ENCODE results near the gene LRRC23.
"Not testable (repeated sequence)": the region's sequence is repeated elsewhere in the genome, so short reads cannot be mapped to it uniquely, and the experiment has no call there.

LRRC23 gene

DNA sequence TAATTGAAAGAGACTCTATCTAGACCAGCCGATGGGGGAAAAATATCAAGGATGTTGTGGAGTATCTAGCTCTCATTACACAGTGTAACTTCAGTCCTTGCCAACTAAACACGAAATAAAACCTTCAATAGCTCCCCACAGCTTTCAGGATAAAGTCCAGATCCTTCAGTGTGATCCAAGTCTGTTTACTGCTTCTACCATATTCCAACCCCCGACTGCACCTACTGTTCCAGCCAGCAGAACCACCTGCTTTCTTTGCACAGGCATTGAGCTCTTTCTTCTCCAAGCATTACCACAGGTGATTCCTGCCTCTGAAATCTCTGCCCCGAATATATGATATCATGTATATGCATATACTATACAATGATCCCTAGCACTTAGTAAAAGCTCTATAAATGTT is 2.2 kb upstream of the LRRC23 start:
- DNase-seq (ENCODE audit: low read depth), result no peak

DNA sequence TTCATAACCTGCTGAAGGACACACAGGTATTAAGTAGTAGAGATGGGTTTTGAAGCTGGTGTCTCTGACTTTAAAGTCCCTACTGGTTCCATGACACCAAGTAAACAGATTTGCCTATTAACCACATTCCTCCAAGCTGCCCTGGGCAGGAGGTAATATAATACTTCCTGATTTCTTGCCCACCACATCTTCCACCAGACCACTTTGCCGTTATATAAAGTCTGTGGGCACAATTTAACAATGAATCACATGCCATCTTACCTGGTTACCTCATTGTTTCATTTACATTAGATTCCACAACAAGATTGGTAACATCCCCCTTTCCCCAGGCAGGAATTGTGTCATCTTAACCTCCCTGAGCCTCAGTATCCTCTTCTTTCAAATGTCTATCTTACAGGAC is 900 bp upstream of the LRRC23 start:
- no peak for DNase-seq (ENCODE audit: low read depth)

DNA sequence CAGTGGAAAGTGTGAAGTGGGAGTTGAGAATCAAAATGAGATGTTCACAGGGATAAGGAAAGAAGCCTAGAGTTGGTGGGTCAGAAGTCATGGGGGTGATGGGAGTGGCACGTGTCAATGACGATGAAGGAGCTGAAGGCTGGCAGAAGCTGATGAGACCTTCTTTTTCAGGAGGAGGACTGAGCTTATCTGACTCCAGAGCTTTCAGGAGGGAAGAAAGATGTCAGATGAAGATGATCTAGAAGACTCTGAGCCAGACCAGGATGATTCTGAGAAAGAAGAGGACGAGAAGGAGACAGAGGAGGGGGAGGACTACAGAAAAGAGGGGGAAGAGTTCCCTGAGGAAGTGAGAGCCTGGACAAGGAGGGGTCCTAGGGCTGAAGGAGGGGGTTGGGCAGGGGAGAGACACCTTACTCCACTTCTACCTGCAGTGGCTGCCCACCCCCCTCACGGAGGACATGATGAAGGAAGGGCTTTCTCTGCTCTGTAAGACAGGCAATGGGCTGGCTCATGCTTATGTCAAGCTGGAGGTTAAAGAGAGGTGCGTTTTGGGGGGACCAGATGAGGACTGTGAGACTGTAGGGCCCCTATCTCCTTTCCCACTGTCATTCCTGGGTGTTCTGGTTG is 905 bp downstream of the LRRC23 start:
- no peak for DNase-seq (ENCODE audit: low read depth)

DNA sequence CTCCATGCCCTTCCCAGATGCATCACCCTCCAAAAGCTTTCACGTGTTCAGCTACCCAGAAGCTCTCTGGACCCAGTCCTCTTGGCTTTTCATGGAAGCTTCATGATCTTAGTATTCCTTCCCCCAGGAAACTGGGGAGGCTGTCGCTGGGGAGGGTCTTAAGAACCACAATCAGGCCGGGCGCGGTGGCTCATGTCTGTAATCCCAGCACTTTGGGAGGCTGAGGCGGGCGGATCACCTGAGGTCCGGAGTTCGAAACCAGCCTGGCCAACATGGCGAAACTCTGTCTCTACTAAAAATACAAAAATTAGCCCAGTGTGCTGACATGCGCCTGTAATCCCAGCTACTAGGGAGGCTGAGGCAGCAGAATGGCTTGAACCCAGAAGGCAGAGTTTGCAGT is 3.5 kb downstream of the LRRC23 start:
- not testable (repeated sequence) for DNase-seq (ENCODE audit: low read depth)

DNA sequence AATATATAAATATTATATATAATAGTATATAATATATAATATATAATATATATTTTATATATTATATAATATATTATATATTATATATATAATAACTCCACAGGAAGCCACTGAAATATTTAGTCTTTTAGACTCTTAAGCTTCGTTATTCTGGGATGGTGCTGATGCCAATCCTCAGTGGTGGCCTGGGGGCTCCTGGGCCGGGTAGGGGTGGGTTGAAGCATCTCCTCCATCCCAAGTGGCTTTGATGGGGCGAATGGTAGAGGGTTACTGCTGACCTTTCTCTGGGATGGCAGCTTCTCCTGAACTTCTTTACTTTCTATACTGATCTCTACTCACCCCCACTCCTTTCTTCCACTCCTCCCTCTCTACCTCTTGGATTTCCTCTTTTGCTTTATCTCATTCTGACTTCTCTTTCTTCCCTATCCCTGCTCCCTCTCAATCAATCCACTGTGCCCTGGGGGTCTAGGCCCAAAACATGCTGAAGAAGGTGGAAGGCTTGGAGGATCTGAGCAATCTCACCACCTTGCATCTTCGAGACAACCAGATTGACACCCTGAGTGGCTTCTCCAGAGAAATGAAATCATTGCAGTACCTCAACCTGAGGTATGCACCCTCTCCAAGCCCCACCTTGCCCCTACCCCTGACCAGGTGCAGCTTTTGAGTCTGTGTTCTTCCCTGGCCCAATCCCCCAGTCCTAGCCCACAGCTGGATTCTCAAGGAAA is 5.0 kb downstream of the LRRC23 start:
- DNase-seq (ENCODE audit: low read depth), result no peak

DNA sequence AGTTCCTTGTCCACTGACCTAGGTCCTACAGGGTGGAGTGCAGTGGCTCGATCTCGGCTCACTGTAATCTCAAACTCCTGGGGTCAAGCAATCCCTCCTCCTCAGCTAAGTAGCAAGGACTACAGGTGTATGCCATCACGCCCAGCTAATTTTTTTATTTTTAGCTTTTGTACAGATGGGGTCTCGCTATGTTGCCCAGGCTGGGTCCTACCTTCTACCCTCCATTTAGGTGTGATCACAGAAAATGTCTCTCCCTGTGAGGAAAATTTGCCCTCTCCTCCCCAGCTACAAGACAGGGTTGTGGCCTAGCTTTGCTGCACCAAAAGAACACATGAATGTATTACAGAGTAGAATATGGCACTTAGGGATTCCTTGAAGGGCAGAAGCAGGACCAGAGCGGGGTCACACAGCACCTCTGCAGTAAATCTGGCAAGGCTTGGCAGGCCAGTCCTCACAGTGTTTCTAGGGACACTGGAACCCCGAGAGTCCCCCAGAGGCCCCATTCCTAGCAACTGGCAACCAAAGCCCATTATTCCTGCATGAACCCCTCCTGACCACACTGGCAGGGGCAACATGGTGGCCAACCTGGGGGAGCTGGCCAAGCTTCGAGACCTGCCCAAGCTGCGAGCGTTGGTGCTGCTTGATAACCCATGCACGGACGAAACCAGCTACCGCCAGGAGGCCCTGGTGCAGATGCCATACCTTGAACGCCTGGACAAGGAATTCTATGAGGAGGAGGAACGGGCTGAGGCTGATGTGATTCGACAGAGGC is 7.7 kb downstream of the LRRC23 start:
- no peak for DNase-seq (ENCODE audit: low read depth)

DNA sequence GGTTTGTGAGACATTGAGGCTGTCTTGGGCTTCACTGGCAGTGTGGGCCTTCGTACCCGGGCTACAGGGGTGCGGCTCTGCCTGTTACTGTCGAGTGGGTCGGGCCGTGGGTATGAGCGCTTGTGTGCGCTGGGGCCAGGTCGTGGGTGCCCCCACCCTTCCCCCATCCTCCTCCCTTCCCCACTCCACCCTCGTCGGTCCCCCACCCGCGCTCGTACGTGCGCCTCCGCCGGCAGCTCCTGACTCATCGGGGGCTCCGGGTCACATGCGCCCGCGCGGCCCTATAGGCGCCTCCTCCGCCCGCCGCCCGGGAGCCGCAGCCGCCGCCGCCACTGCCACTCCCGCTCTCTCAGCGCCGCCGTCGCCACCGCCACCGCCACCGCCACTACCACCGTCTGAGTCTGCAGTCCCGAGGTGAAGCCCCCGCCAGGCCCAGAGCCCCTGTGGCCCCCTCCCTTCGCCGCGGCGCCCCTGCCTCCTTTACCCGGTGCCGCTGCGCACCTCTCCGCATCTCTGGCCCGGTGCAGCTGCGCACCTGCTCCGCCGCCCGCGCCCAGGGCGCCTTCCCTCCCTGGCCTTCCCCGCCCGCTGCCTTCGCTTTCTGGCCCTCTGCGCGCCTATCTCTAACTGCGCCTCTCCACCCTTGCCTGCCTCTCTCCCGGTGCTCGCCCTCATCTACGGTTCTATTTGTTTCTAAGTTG is 9.8 kb downstream of the LRRC23 start, which contains the start of gene ENO2:
TSS of gene ENO2 (plus strand) at position 335 of the 701 bp plus-strand sequence. CDS start 1,253 bp downstream, outside the sequence.
- DNase-seq (ENCODE audit: low read depth), result peak; percentile 76

DNA sequence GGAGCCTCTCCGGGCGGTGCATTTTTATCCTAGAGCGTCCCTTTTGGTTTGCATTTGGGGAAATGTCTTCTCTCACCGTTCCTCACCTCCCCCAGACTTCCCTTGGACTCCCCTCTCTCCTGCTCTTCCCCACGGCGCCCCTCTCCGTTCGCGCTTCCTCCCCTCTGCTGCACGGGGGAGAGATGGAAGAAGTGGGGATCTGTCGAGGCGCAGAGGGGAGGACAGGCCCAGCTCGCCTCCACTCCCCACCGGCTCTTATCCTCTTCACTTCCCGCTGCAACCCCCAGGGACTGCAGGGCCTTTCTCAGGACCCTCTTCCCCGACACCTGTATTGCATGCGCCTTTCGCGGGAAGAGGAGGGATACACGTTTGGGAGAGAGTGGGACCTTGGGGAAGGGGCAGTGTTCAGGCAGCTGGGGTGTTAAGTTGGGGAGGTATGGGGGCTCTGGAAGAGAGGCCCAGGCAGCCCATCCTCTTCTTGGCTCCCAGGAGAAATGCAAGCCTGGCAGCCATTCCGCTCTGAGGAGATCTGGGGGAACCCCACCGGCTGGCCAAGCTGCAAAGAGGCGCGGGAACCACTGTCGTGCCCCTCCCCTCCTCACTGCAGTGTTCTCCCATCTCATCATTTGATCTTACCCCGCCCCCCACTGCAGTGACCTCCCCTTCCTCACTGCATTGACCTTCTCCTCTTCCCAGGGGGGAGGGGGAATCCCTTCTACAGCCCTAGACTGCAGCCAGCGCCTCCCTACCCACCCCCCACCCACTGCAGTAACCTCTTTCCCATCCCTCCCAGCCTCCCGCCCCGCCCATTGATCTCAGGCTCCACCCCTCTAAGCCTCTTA is 10.5 kb downstream of the LRRC23 start:
- no peak for DNase-seq (ENCODE audit: low read depth)

DNA sequence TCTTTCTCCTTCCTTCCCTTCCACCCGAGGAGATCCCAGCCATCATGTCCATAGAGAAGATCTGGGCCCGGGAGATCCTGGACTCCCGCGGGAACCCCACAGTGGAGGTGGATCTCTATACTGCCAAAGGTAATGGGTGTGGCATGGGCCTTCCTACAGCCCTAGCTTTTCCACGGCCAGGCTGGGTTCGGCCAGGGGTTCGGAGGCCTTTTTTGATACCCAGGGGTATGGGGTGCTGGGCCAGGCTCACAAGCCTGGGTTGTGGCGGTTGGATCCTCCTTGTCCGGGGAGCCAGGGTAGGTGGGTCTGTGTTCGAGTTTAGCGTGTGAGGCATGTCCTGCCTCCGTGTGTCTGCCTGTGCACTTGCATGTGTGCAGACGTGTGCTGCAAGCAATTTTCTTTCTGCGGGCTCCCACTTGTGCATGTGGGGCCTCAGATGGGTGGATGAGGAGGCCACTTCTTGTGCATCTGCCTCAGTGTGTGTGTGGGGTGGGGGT is 11.2 kb downstream of the LRRC23 start:
- no peak for DNase-seq (ENCODE audit: low read depth)

DNA sequence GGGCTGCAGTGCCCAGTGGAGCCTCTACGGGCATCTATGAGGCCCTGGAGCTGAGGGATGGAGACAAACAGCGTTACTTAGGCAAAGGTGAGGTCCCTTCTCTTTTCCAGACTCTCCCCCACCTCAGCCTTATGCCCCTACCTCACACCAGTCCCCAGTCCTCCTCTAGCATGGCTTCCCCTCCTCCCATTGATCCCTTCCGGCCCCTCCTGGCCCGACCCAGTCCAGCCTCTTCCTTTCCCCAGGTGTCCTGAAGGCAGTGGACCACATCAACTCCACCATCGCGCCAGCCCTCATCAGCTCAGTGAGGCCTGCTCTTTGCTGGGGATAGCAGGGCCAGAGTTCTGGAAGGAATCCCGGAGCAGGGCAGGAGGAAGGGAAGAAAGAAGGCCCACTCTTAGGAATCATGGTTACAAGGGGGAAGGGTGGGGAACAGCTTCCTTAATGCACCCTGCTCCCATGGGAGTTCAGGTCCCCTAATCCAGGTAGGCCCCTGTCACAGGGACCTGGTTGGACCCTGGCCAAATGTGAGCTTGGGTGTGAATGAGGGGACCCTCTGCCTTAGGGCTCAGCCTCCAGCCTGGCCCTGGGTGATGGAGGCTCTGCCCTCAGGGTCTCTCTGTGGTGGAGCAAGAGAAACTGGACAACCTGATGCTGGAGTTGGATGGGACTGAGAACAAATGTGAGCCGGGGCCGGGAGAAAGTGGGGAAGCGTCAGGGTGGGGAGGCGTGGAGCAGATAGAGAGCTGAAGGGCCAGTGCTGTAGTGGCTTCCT is 12.0 kb downstream of the LRRC23 start:
- no peak for DNase-seq (ENCODE audit: low read depth)

DNA sequence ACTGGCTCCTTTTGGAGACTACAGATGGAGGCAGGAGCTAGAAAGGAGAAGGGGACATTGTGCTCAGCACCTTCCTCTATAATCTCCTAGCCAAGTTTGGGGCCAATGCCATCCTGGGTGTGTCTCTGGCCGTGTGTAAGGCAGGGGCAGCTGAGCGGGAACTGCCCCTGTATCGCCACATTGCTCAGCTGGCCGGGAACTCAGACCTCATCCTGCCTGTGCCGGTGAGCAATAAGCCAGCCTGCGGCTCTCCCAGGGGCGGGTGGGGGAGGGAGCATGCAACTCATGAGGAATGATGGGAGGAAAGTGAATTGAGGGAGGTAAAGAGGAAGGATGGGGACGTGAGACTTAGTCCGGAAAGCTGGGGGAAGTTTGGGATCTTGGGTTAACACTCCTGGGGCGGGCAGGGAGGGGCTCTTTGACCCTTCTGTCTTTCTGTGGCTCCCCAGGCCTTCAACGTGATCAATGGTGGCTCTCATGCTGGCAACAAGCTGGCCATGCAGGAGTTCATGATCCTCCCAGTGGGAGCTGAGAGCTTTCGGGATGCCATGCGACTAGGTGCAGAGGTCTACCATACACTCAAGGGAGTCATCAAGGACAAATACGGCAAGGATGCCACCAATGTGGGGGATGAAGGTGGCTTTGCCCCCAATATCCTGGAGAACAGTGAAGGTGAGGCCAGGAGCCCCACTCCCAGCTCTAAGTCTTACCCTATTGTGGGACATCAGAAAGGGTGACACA is 13.0 kb downstream of the LRRC23 start:
- no peak for DNase-seq (ENCODE audit: low read depth)

DNA sequence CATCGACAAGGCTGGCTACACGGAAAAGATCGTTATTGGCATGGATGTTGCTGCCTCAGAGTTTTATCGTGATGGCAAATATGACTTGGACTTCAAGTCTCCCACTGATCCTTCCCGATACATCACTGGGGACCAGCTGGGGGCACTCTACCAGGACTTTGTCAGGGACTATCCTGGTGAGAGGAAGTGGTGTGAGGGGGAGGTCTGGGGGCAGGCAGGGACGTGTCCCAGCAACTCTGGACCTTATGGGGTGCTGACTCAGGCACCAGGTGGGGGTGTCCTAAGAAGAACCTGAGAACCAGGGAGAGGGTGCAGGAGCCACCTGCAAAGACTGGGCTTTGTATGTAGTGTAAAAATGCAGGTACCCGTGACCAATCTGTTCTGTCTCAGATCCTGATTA is 15.0 kb downstream of the LRRC23 start:
- DNase-seq (ENCODE audit: low read depth), result no peak

DNA sequence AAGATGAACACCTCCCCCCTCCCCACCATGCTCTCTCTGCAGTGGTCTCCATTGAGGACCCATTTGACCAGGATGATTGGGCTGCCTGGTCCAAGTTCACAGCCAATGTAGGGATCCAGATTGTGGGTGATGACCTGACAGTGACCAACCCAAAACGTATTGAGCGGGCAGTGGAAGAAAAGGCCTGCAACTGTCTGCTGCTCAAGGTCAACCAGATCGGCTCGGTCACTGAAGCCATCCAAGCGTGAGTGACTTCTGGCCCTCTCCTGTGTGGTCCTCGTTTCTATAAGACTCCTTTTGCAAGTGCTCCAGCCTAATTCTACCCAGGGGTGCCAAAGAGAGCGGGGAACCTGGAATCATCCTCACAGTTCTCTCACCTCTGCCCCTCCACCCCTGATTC is 16.9 kb downstream of the LRRC23 start:
- DNase-seq (ENCODE audit: low read depth), result no peak

DNA sequence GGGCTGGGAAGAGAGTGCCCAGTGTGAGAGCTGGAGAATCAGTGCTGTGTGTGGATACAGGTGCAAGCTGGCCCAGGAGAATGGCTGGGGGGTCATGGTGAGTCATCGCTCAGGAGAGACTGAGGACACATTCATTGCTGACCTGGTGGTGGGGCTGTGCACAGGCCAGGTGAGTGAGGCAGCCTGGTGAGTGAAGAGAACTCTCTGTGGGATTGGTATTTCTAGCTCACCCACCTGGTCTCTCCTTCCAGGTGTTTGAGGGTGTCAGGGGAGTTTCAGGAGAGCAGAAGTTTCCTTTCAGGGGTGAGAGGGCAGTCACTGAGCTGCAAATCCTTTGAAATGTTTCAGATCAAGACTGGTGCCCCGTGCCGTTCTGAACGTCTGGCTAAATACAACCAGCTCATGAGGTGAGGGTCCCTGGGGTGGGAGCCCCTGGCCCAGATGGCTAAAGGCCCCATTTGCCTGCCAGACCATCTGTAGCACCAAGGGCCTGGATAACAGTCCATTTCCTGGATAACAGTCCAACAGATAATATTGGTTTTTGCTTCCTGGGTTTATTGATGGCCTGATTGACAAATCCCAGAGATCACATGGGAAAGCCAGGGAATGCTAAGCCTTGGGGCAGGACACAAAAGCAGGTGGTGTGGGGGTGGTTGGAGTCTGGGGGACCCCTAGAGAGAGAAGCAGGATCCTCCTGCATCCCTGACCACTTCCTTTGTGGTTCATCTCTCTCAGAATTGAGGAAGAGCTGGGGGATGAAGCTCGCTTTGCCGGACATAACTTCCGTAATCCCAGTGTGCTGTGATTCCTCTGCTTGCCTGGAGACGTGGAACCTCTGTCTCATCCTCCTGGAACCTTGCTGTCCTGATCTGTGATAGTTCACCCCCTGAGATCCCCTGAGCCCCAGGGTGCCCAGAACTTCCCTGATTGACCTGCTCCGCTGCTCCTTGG is 17.6 kb downstream of the LRRC23 start:
- no peak for DNase-seq (ENCODE audit: low read depth)

DNA sequence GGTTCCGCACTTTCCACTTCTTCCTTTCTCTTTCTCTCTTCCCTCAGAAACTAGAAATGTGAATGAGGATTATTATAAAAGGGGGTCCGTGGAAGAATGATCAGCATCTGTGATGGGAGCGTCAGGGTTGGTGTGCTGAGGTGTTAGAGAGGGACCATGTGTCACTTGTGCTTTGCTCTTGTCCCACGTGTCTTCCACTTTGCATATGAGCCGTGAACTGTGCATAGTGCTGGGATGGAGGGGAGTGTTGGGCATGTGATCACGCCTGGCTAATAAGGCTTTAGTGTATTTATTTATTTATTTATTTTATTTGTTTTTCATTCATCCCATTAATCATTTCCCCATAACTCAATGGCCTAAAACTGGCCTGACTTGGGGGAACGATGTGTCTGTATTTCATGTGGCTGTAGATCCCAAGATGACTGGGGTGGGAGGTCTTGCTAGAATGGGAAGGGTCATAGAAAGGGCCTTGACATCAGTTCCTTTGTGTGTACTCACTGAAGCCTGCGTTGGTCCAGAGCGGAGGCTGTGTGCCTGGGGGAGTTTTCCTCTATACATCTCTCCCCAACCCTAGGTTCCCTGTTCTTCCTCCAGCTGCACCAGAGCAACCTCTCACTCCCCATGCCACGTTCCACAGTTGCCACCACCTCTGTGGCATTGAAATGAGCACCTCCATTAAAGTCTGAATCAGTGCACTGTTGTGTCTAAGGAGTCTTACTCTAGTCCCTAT is 18.5 kb downstream of the LRRC23 start:
- no peak for DNase-seq (ENCODE audit: low read depth)

DNA sequence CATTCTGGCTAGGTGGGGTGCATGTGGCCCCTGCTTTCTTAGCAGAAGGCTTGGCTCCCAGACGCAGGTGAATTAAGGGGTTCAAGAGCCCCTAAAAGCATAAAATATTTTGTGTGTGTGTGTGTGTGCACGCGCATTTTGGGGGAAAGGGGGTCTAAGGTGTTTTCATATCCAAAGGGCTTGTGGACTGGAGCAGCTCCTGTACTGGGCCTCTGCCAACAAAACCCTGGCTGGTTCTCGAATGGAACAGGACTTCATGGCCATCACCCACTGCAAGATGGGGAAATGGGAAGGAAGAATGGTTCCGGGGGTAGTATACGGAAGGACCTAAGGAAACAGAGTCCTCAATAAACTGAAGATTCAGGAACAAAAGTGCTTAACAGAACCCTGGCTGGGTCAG is 19.2 kb downstream of the LRRC23 start:
- DNase-seq (ENCODE audit: low read depth), result no peak

DNA sequence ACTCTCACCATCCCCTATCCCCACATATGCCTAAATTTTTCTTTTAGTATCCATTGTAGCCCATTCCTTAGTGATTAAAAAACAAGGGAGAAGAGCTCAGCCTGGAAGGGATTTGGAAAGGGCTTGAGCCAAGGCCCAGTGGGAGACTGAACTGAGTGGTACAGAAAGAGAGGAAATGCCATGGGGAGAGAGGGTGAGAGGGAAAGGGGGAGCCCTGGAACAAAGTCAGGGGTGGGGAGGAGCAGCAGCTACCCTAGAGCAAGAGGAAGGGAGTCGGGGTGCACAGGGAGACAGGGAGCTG is 20.6 kb downstream of the LRRC23 start:
- DNase-seq (ENCODE audit: low read depth), result no peak

Data from activated T-cell treated with anti-CD3 and anti-CD28 coated beads for 1 hour (primary cell).